Midbrain (tissue), 1 donor: Measurements from ENCODE around the gene CDH13.
A peak's percentile ranks its signal among the peaks of the same experiment; 100 is the strongest.

ENCODE experiments used
- DNase-seq: peaks from one replicate; lab custom pipeline; 2025; lab: John Stamatoyannopoulos, UW

CDH13 gene

DNA sequence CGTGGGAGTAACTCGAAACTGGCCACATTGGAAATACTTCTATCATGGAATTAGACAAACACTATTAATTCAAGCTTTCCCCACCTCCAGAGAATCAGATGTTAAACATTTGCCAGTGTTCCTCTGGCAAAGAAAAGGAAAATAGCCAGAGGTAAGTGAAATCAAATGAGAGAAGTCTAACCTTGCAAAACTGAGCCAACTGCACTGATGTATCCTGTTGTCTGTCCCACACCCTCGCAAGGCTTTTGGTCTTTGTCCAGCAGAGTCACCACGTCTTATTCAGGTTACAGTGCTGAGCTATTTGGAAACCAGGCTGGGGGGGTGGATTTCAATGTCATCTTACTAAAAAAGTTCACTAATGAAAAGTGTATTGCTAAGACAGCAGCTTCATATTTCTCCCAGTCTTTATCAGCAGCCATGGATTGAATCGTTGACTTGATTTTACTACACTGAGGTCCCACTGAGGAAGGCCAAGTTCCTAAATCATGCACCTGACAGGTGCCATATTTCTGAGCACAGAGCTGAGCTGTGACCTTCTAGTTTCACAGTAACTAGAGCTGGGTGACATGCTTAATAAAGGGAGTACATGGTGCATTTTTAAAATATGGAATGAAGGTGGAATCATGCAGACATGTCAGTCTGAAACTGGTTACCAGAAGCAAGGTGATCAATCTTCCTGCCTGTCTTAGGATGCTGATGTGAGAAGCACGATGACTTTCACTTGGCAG is 1095.9 kb downstream of the CDH13 start:
- DNase-seq: no peak

- DNase-seq: no peak
Observed at GRCh38 chr16:83723244-83723643, 1096.5 kb downstream of the CDH13 start.

GRCh38 chr16:83723901-83724300 is 1097.1 kb downstream of the CDH13 start:
- DNase-seq: no peak

- DNase-seq: no peak
Observed at GRCh38 chr16:83724585-83724984, 1097.8 kb downstream of the CDH13 start.

- DNase-seq: no peak
Observed at GRCh38 chr16:83725313-83725712, 1098.5 kb downstream of the CDH13 start.

GRCh38 chr16:83727018-83727417 is 1100.2 kb downstream of the CDH13 start:
- DNase-seq: no peak

DNA sequence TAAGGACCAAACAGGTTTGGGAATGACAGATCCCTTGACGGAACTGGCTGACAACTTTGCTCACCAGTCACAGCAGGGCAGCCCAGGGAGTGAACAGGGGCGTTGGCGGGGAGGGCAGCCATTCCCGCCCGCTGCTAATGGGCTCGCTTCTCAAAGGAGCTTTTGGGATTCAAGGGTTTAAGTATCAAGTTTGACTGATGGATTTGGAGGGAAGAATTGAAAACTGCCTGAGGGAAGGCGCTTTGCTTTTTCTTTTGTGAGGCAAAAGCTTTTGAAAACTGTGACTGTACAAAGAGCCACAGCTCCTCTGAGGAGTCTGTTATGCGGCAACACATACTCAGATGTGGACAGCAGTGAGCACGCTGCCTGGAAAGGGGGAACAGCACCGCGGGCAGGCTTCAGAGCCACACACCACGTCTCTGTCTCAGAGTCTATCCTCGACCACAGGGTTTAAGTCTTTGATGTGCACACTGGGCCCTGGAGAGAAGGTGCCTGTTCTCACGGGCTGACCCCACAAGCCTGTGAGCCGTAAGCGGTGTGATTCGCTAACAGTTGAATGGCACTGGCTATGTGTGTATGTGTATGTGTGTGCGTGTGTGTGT is 1101.1 kb downstream of the CDH13 start:
- DNase-seq: no peak

DNA sequence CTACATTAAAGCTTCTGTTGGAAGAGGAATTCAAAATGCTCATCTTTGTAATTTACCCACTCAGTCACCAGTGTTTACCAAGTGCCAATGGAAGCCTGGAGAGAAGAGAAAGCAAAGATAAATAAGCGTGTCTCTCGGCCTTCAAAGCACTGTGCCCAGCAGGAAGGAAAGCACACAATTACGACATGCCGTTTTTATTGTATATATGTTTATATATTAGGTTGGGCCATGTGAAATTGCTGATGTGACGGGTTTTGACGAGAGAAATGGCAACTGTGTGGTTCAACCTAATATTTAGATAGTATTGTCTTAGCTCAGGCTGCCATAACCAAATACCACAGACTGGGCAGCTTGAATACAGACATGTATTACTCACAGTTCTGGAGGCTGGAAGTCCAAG is 1101.7 kb downstream of the CDH13 start:
- no peak for DNase-seq

DNA sequence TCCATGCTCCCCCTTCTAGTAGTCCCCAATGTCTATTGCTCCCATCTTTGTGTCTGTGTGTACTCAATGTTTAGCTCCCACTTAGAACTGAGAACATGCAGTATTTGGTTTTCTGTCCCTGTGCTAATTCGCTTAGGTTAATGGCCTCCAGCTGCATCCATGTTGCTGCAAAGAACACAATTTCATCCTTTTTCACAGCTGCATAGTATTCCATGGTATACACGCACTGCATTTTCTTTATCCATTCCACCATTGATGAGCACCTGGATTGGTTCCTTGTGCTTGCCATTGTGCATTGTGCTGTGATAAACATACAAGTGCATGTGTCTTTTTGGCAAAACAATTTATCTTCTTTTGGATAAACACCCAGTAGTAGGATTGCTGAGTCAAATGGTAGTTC is 1104.0 kb downstream of the CDH13 start:
- no peak for DNase-seq

DNA sequence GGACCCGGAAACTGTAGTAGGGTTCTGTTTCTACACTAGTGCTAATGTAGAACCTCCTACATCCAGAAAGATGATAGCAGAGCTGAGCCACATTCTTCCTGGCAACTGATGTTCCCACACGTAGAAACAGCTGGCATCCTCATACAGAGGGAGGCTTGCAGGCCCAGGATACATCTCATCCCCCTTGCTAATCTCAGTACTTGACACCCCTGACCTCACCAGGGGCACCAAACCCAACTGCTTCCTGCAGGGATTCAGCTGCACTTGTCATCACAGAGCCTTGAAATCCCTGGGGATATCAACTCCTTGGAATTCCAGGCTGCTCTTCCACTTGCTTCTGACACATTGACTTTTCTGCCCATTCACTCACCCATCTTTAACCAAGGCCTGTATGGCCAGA is 1105.8 kb downstream of the CDH13 start:
- no peak for DNase-seq

- DNase-seq: no peak
Observed at GRCh38 chr16:83733301-83733700, 1106.5 kb downstream of the CDH13 start.

DNA sequence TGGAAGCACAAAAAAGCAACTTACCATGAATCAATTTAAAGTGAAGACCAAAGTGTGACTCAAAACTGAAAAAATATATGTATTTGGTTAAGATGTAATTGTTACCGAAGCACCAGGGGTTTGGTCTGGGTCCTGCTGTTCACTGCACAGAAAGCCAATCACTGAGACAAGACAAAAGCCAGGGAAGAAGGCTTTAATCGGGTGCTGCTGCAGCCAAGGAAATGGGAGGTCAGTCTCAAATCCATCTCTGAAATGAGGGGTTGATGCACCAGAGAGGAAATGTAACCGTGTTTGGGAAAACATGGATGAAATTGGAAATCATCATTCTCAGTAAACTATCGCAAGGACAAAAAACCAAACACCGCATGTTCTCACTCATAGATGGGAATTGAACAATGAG is 1107.4 kb downstream of the CDH13 start:
- DNase-seq: no peak

- DNase-seq: no peak
Observed at GRCh38 chr16:83737729-83738354, 1111.1 kb downstream of the CDH13 start.

GRCh38 chr16:83738923-83739503 is 1112.2 kb downstream of the CDH13 start:
- DNase-seq: no peak

- DNase-seq: peak; percentile 39
Observed at GRCh38 chr16:83742124-83742899, 1115.5 kb downstream of the CDH13 start.

- DNase-seq: peak; percentile 39
Observed at GRCh38 chr16:83743241-83743640, 1116.5 kb downstream of the CDH13 start.

- DNase-seq: no peak
Observed at GRCh38 chr16:83743720-83744119, 1117.0 kb downstream of the CDH13 start.

DNA sequence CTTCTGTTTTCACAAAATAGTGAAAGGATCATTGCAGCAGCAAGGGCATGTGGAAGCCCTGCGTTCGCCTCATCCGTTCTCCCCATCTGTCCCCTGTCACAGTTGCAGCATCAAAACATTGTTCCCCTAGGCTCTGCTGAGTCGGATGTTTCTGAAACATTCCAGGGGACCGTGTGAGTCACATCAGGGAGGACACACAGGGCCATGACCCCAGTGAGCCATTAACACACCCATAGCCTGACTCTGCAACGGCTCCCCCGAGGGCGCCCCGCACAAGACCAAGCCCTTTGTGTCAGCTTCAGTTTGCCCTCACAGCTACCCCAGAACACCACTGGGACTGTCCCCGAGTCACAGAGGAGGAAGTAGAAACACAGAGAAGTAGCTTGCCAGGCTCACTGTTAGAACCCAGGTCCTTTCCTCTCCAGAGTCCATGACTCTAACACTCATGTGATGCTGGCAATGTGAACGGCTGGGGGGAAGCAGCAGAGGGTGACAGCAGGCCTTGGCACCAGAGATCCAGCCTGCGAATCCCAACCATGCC is 1117.7 kb downstream of the CDH13 start:
- peak; percentile 59 for DNase-seq

DNA sequence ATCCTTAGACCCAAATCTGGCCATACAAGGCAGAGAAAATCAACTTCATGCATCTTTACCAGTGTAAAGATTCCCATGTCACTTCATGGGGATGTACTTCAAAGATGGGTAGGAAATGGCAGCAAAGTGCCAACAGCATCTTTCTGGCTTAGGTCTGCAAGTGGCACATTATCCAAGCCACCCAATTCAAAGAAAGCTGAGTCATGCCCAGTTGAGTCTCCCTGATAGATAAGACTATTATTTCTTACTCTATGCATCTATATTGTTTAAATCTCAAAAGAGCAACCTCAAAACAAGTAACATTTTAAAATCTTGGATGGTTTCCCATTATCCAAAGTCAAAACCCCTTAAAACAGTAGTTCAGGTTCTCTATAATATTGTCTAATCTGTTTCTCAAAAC is 1119.8 kb downstream of the CDH13 start:
- no peak for DNase-seq

GRCh38 chr16:83747936-83748335 is 1121.2 kb downstream of the CDH13 start:
- no peak for DNase-seq

GRCh38 chr16:83755391-83755790 is 1128.6 kb downstream of the CDH13 start:
- DNase-seq: no peak
